GM19397 (cell line): ENCODE results near the gene DLGAP1.

Experiments
- ATAC-seq: cut with Tn5 transposase; IDR thresholded peaks from one replicate; pipeline ENCODE4 v1.9.1; 2021; ENCODE audit warnings: mild to moderate bottlenecking, moderate library complexity; ENCODE audit not compliant: unreplicated experiment

The DLGAP1 gene

DNA sequence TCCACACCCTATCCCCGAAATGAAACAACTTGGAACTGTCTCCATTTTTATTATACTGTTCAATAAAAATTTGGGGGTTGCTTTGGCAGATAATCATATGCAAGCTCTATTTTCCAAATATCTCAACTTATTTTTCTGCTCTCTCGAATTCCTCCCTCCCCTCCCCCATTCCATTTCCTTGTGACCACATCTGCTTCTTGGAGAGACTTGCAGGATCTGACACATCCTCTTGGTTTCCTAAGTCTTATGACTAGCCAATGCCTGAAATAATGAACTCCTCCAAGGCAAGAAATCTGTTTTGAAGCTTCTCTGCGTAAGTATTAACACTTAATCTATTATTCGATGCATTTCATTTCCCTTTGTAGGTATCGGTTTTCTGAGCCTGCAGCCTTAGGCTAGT is 989.1 kb downstream of the DLGAP1 start:
- ATAC-seq, result no peak

DNA sequence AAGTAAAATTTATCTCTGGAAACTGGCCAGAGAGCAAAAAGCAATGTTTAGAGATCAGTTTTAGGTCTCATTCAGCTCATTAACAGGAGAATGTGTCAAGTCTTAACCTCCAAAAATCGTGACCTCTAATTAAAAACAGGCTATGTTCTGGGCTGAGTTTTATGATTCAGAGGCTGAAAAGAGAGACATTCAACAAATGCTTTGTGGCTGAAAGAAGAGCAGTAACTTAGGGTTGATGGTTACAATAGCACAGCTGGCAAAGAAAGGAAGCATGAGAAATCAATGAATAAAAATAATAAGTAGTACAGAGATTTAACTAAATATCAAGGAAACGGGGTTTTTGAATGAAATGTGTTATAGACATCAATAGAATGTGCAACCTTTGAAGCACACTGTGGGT is 992.1 kb downstream of the DLGAP1 start:
- no peak for ATAC-seq

GRCh38 chr18:3461704-3462103 is 993.4 kb downstream of the DLGAP1 start:
- ATAC-seq, result no peak

GRCh38 chr18:3460823-3461398 is 994.2 kb downstream of the DLGAP1 start:
- no peak for ATAC-seq

GRCh38 chr18:3458952-3459853 is 995.9 kb downstream of the DLGAP1 start:
- ATAC-seq, result no peak

DNA sequence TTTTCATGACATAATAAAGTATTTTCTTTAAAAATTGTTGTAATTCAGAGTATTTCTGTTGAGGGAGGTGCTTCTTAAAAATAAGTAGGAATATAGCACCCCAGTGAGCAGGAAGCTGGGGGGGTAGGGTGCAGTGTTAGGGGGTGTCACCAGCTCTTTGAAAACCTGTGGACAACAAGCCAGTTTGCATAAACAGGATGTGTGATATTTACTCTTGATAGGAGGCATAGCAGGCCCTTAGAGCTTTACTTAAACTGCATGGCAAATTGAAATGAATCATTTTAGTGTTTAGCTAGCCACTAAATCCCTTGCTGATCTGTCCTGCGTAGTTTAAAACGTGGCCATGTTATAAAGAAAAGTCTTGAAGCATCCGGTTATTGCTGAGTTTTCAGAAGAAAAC is 996.7 kb downstream of the DLGAP1 start:
- no peak for ATAC-seq

- ATAC-seq, result no peak
Observed at GRCh38 chr18:3457261-3457724, 997.8 kb downstream of the DLGAP1 start.

- ATAC-seq, result no peak
Observed at GRCh38 chr18:3456686-3457069, 998.4 kb downstream of the DLGAP1 start.

DNA sequence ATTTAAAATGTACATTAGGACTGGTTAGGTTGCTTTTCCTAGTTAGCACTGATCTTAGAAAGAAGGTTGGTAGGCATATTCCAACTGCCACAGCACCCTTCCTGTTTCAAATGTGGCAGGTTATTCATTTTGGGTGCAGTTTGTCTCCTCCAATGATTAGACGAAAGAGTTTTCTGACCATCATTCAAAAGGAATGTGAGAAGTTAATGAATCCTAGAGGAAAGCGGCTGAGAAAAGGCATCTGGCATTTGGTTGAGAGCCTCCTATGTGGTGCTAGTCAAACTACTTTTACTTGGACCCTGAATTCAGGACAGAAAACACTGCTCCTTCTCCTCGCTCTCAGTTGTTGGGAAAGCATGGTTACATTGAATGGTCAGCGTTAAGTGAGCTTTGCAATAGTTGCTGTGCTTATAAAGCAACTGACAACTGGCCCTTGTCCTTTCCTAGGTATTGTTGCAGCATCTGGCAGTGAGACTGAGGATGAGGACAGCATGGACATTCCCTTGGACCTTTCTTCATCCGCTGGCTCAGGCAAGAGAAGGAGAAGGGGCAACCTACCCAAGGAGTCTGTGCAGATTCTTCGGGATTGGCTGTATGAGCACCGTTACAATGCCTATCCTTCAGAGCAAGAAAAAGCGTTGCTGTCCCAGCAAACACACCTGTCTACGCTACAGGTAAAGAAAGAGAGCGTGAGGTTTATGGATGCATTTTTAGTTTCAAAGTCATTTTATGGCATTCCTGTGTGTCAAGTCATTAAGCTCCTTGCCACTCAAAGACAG is 999.0 kb downstream of the DLGAP1 start:
- ATAC-seq, result no peak

DNA sequence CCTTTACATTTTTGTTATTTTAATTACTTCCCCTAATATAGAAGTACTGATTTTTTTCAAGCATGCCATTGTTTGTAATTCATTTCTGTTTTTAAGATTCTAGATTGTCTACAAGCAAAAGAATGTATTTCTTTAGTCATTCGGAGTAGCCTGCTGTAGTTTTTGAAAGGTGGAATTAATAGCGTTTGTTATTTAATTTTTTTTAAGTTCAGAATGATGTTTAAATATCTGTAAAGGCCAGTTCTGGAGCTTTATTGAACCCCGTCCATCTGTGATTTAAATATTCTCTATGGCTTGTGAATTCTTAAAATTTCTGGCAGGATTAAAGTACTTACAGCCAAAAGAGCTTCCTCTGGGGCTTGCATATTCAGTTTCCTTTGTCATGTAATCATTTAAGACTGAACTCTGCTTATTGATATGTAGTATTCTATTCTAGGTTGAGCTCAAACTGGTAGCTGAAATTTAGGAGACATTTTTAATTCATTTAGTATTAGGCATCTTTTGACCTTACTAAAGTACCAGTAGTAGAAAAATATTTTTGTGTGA is 999.9 kb downstream of the DLGAP1 start:
- no peak for ATAC-seq

DNA sequence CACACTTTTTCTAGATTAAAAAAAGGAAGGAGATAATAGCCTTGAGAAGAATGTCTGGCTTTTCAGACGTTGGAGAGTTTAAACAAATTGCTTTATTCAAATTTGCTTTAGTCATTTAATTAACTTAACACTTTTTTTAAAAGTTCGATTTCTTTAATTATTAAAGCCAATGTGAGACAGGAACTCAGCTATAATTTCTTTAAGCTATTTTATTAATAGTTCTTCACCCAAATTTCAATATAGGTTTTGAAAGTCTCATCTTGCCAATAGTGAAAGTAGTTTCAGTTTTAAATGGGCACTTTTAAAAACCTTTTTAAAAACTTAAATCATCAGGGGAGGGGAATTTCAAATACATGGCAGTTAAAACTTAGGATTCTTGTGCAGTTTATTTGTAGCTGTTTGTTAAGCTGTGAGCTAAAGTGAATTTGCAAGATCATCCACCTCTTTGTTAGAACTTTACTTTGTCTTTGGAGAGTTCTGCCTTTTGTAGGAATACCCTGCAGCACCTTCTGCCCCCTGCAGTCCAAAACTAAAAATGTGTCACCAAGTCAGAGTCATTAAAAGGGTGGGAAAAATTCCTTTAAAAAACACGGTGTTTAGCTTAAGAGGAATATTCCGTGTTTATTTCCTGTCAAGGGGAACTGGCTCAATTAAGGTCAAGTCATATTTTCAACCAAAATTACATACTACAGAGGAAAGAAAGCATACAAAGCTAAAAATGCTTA is 1000.6 kb downstream of the DLGAP1 start:
- ATAC-seq, result no peak

GRCh38 chr18:3453540-3454364 is 1001.4 kb downstream of the DLGAP1 start:
- no peak for ATAC-seq

GRCh38 chr18:3452750-3453539 is 1002.2 kb downstream of the DLGAP1 start:
- no peak for ATAC-seq

GRCh38 chr18:3451989-3452749 is 1002.9 kb downstream of the DLGAP1 start:
- no peak for ATAC-seq

- ATAC-seq, result no peak
Observed at GRCh38 chr18:3451183-3451988, 1003.7 kb downstream of the DLGAP1 start.

GRCh38 chr18:3450799-3451182 is 1004.3 kb downstream of the DLGAP1 start:
- no peak for ATAC-seq

DNA sequence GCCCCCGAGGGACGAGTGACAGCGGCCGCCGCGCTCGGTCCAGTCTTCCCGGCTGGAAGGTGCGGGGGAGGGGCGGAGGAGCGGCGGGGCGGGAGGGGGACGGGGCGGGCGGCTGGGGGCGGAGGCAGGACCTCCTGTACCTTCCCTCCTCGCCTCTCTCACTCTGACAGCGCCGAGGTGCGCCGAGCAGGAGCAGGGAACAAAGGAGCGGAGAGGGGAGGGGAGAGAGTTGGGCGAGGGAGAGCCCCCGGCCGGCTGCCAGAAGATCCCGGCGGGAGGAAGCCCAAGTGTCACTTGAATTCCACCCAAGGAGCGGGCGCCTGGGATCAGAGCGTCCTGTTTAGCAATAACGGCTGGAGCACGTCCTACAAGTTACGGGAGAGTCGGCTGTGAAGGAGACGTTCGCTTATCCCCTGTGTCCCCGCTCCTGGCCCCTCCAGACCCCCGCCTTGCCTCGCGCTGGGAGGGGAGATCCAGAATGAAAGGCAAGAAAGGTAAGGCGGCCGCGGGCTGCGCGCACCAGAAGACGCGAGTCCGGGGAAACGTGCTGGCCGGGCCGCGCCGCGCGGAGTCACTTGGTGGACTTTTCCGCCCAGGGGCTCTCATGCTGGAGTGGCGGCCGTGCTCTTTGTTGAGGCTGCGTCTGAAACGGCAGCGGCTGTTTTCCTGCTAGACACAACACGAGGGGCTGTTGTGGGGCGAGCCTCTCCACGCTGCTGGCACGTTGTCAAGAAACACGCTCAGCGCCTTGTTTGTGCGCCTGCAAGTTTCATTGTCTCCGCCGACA is 1004.9 kb downstream of the DLGAP1 start, which contains the start of gene TGIF1:
TGIF1 (plus strand) TSS at position 161 of the 787 bp plus-strand sequence; CDS start at position 479, 318 bp downstream.
- ATAC-seq, result no peak
